H1 (cell line): ENCODE measurements around the gene CENPM. TPM values are rescaled to one million over a fixed set of nuclear protein-coding genes. Genes with fewer than 3 reads are reported as not detected.

Source experiments
- CTCF ChIA-PET: fragments of 300-600 bp; sonication (Branson Sonifier 250); formaldehyde crosslinking; loops from one replicate; lab custom pipeline; 2021; ENCODE audit not compliant: partially characterized antibody; lab: Charles Lee
- POLR2A ChIA-PET: fragments of 300-600 bp; sonication (Branson Sonifier 250); formaldehyde crosslinking; loops from one replicate; lab custom pipeline; 2021; ENCODE audit warnings: inconsistent platforms; ENCODE audit not compliant: partially characterized antibody; lab: Charles Lee
- DNase-seq, 2 experiments: peaks; one replicate each; pipeline versions ENCODE4 v3.0.0 to v3.0.0-alpha.2; 2010 to 2022; ENCODE audit warnings: low spot score in 2 of 2, low read depth in 1 of 2, mixed read lengths in 1 of 2
- FAIRE-seq: peaks from 2 replicates; lab custom pipeline; 2011; peaks lifted over from hg19 to GRCh38; lab: Jason Lieb, UNC
- H2AFZ ChIP-seq: 2 replicates; pipeline ENCODE4 v1.8.1; 2012; ENCODE audit warnings: low read length, inconsistent platforms
- H2AK5ac ChIP-seq: 2 replicates; pipeline ENCODE4 v1.6.1; 2013; ENCODE audit warnings: low read depth, low read length
- H2BK120ac ChIP-seq: replicated peaks from 2 replicates; pipeline ENCODE3; 2013; ENCODE audit warnings: low read depth, low read length, inconsistent platforms
- H2BK12ac ChIP-seq: 2 replicates; pipeline ENCODE4 v1.6.1; 2013; ENCODE audit warnings: low read depth, low read length
- H2BK15ac ChIP-seq: 2 replicates; pipeline ENCODE4 v1.6.1; 2013; ENCODE audit warnings: low read length
- H2BK20ac ChIP-seq: 2 replicates; pipeline ENCODE4 v1.6.1; 2013; ENCODE audit warnings: low read length
- H2BK5ac ChIP-seq: 2 replicates; pipeline ENCODE4 v1.6.1; 2013; ENCODE audit warnings: low read depth, low read length
- H3K14ac ChIP-seq: 2 replicates; pipeline ENCODE4 v1.6.1; 2013; ENCODE audit warnings: inconsistent platforms; ENCODE audit not compliant: insufficient read length
- H3K18ac ChIP-seq: 2 replicates; pipeline ENCODE4 v1.6.1; 2013; ENCODE audit warnings: low read length; ENCODE audit errors: extremely low read depth
- H3K23ac ChIP-seq: 2 replicates; pipeline ENCODE4 v1.6.1; 2013; ENCODE audit warnings: inconsistent platforms; ENCODE audit not compliant: insufficient read length
- H3K23me2 ChIP-seq: 2 replicates; pipeline ENCODE4 v1.6.1; 2013; ENCODE audit warnings: low read depth, low read length
- H3K27ac ChIP-seq: 2 replicates; pipeline ENCODE4 v1.6.1; 2011; ENCODE audit warnings: low read depth, low read length, inconsistent platforms
- H3K27me3 ChIP-seq, 4 experiments: replicated peaks in 1 of 4; 1 replicate in 1 of 4; 2 replicates in 3 of 4; pipeline versions ENCODE4 v1.6.1 to v1.8.1; 2011 to 2013; ENCODE audit warnings: low read length in 3 of 4, mild to moderate bottlenecking in 3 of 4, inconsistent platforms in 2 of 4, mixed read lengths in 2 of 4, moderate library complexity in 1 of 4; ENCODE audit not compliant: control insufficient read depth in 3 of 4, insufficient read depth in 3 of 4; ENCODE audit errors: extremely low read depth in 1 of 4
- H3K36me3 ChIP-seq, 4 experiments: 2 replicates each; pipeline versions ENCODE4 v1.6.1 to v1.8.1; 2011 to 2013; ENCODE audit warnings: mild to moderate bottlenecking in 4 of 4, low read length in 3 of 4, moderate library complexity in 2 of 4, control low read depth in 1 of 4, inconsistent platforms in 1 of 4; ENCODE audit not compliant: insufficient read depth in 4 of 4, control insufficient read depth in 2 of 4
- H3K4ac ChIP-seq: replicated peaks from 2 replicates; pipeline ENCODE3; 2013; ENCODE audit warnings: low read length, low read depth, mixed read lengths, inconsistent platforms; ENCODE audit not compliant: insufficient read length
- H3K4me1 ChIP-seq, 4 experiments: replicated peaks in 1 of 4; 1 replicate in 1 of 4; 2 replicates in 3 of 4; pipeline versions ENCODE4 v1.6.1 to v1.8.1; 2011 to 2013; ENCODE audit warnings: low read length in 3 of 4, inconsistent platforms in 2 of 4, mixed read lengths in 1 of 4; ENCODE audit not compliant: insufficient read depth in 4 of 4, control insufficient read depth in 3 of 4
- H3K4me2 ChIP-seq, 2 experiments: 2 replicates each; pipeline versions ENCODE4 v1.6.1 to v1.8.1; 2011 to 2013; ENCODE audit warnings: low read depth in 2 of 2, low read length in 2 of 2, control low read depth in 1 of 2, inconsistent platforms in 1 of 2, mild to moderate bottlenecking in 1 of 2; ENCODE audit not compliant: insufficient read depth in 1 of 2
- H3K4me3 ChIP-seq, 4 experiments: fragments of 200-600, 300-600 bp in 1 of 4; sonication (generic), shearing (Covaris generic), sonication (Bioruptor Twin) in 1 of 4; 2 replicates each; pipeline versions ENCODE4 v1.5.1 to v1.8.1; 2011 to 2016; ENCODE audit warnings: low read length in 4 of 4, low read depth in 3 of 4, control low read depth in 2 of 4, inconsistent platforms in 2 of 4, mild to moderate bottlenecking in 2 of 4, mixed read lengths in 1 of 4, moderate library complexity in 1 of 4; ENCODE audit not compliant: insufficient read depth in 2 of 4; ENCODE audit errors: extremely low read depth in 1 of 4
- H3K56ac ChIP-seq: replicated peaks from 2 replicates; pipeline ENCODE3; 2013; ENCODE audit warnings: low read depth, mild to moderate bottlenecking, mixed read lengths, low read length, inconsistent platforms; ENCODE audit not compliant: insufficient read length
- H3K79me1 ChIP-seq: 2 replicates; pipeline ENCODE4 v1.6.1; 2013; ENCODE audit warnings: low read depth, low read length, control low read depth
- H3K79me2 ChIP-seq, 2 experiments: 2 replicates each; pipeline versions ENCODE4 v1.6.1 to v1.8.1; 2012 to 2013; ENCODE audit warnings: low read length in 2 of 2, mild to moderate bottlenecking in 2 of 2, inconsistent platforms in 1 of 2; ENCODE audit not compliant: insufficient read depth in 2 of 2, control insufficient read depth in 1 of 2
- H3K9ac ChIP-seq, 4 experiments: replicated peaks in 1 of 4; 1 replicate in 1 of 4; 2 replicates in 3 of 4; pipeline versions ENCODE4 v1.6.1 to v1.8.1; 2011 to 2013; ENCODE audit warnings: low read depth in 3 of 4, low read length in 3 of 4, control low read depth in 2 of 4, mild to moderate bottlenecking in 2 of 4, moderate library complexity in 2 of 4, inconsistent platforms in 1 of 4; ENCODE audit errors: extremely low read depth in 1 of 4
- H3K9me3 ChIP-seq, 2 experiments: 2 replicates each; pipeline versions ENCODE4 v1.6.1 to v1.8.1; 2012 to 2013; ENCODE audit warnings: mild to moderate bottlenecking in 2 of 2, moderate library complexity in 2 of 2, control low read depth in 1 of 2, inconsistent platforms in 1 of 2, low read depth in 1 of 2, low read length in 1 of 2, mixed read lengths in 1 of 2; ENCODE audit not compliant: insufficient read depth in 2 of 2
- H4K20me1 ChIP-seq, 2 experiments: replicated peaks in 1 of 2; 2 replicates each; pipeline versions ENCODE3 to v1.8.1; 2011 to 2013; ENCODE audit warnings: inconsistent platforms in 2 of 2, low read length in 2 of 2, mild to moderate bottlenecking in 1 of 2; ENCODE audit not compliant: insufficient read depth in 2 of 2, control insufficient read depth in 1 of 2
- H4K5ac ChIP-seq: 2 replicates; pipeline ENCODE4 v1.6.1; 2013; ENCODE audit warnings: low read length, low read depth, mixed read lengths, inconsistent platforms; ENCODE audit not compliant: insufficient read length
- H4K8ac ChIP-seq: 2 replicates; pipeline ENCODE4 v1.8.0; 2013; ENCODE audit warnings: mild to moderate bottlenecking, moderate library complexity, low read length, inconsistent platforms; ENCODE audit not compliant: insufficient read depth; ENCODE audit errors: extremely low read depth
- H4K91ac ChIP-seq: replicated peaks from 2 replicates; pipeline ENCODE3; 2013; ENCODE audit warnings: low read length, mixed read lengths, inconsistent platforms; ENCODE audit not compliant: insufficient read length
- CBX5 ChIP-seq: fragments of 300-800, 300-1000 bp; sonication (generic); IDR thresholded peaks from 2 replicates; pipeline ENCODE4 v1.7.1; 2016; ENCODE audit warnings: antibody characterized with exemption, low read length, low read depth
- KDM1A ChIP-seq: fragments of 200-600, 300-600 bp; sonication (generic); IDR thresholded peaks from 2 replicates; pipeline ENCODE4 v1.7.1; 2016; ENCODE audit warnings: mild to moderate bottlenecking, low read length, borderline replicate concordance
- POU5F1 ChIP-seq: IDR thresholded peaks from 2 replicates; pipeline ENCODE4 v1.6.1; 2011; ENCODE audit warnings: low read depth, mild to moderate bottlenecking, low read length, moderate library complexity
- SIN3A ChIP-seq, 2 experiments: IDR thresholded peaks in 1 of 2; conservative IDR thresholded peaks in 1 of 2; 2 replicates each; pipeline ENCODE4 v1.6.1; 2011 to 2012; ENCODE audit warnings: low read length in 2 of 2, improper control_type of control experiment in 1 of 2, low read depth in 1 of 2, mild to moderate bottlenecking in 1 of 2
- SRF ChIP-seq: IDR thresholded peaks from 2 replicates; pipeline ENCODE4 v1.6.1; 2011; ENCODE audit warnings: mild to moderate bottlenecking, low read depth, low read length, moderate library complexity
- ZNF274 ChIP-seq: IDR thresholded peaks from 2 replicates; pipeline ENCODE4 v1.7.0; 2012; ENCODE audit warnings: low read length, borderline replicate concordance; ENCODE audit errors: extremely low read depth
- WGBS, 2 experiments: shearing (Covaris generic) in 1 of 2; methylation state at CpG; one replicate each; pipeline versions ENCODE4 v1.1.6 to v1.1.7; 2013 to 2015; ENCODE audit warnings: low lambda C conversion rate in 2 of 2, mixed read lengths in 2 of 2, inconsistent platforms in 1 of 2, low coverage in 1 of 2, missing lambda C conversion rate in 1 of 2; ENCODE audit not compliant: insufficient replicate concordance in 2 of 2, insufficient coverage in 1 of 2, insufficient read length in 1 of 2; ENCODE audit errors: extremely low coverage in 1 of 2, missing lambda C conversion rate in 1 of 2; 5-methylcytosine and 5-hydroxymethylcytosine counted together
- polyA plus RNA-seq, 7 experiments: library from polyadenylated mRNA; depleted of rRNA in 3 of 7; stranded (reverse) in 5 of 7; unstranded in 2 of 7; fragments of >200 nt in 5 of 7; fragments of 200-250 nt in 2 of 7; gene quantifications; 1 replicate in 5 of 7; 2 replicates in 1 of 7; 4 replicates in 1 of 7; pipeline versions ENCODE4 v1.2.1 to v1.2.3, GENCODE V29; 2011 to 2013; ENCODE audit warnings: missing spikeins in 2 of 7, mixed read lengths in 2 of 7
- total RNA-seq: library from RNA; stranded (reverse); fragmentation: NEBNext Ultra II Directional; extraction: Animal tissue kit (Norgen Biotek cat#: 25700); gene quantifications from 2 replicates; pipeline ENCODE4 v1.2.1, GENCODE V29; 2021

CENPM gene
- total and polyA plus RNA-seq, 2 of the 8 experiments (the other 6 are each of a cell fraction or from before 2014, with no cell fraction given) = 32.0 to 80.4 TPM

- H3K4ac ChIP-seq = no peak overlapping the region
- H3K36me3 ChIP-seq = no peaks in the 10 kb centered on the region
- H3K23ac ChIP-seq = no peak overlapping the region
- no peak overlapping the region for H3K4me3 ChIP-seq
- CTCF ChIA-PET = interaction anchor here (1.1 to 5.9 kb wide), 4 partner anchors 9 to 232 kb away, joined by 3 to 77 read pairs (median 8); no protein-coding TSS in a partner anchor
- H3K27me3 ChIP-seq = peaks cover 11 to 42% (median 30%) of the 10 kb centered on the region in 4 experiments
- no peaks in the 10 kb centered on the region for H3K9me3 ChIP-seq
- no peak overlapping the region for H2BK20ac ChIP-seq
- DNase-seq (no peak), FAIRE-seq (no peak)
- H2AFZ ChIP-seq = no peak overlapping the region
- H2BK12ac ChIP-seq = no peak overlapping the region
- no peak overlapping the region for H4K91ac ChIP-seq
- WGBS, 2 experiments = 86% methylated on average over 8 of the region's 8 CpGs; no CpG with 5 or more reads in 1 of the 2 experiments
- H4K8ac ChIP-seq = no peak overlapping the region
- no peak overlapping the region for H2BK5ac ChIP-seq
- POLR2A ChIA-PET = interaction anchor here (0.7 to 3.7 kb wide), 11 partner anchors 8 to 241 kb away, joined by 3 to 17 read pairs (median 5); partner anchors contain the start of genes CENPM and SNU13
- H3K79me2 ChIP-seq = no peaks in the 10 kb centered on the region
- no peak overlapping the region for H3K27ac ChIP-seq
- H3K9ac ChIP-seq = no peak overlapping the region
- H3K23me2 ChIP-seq = peaks cover 4% of the 10 kb centered on the region; the same call in 1 of the 2 replicates
- H3K79me1 ChIP-seq = no peaks in the 10 kb centered on the region
- TF ChIP-seq POU5F1 (no peak), CBX5 (no peak), ZNF274 (no peak), SIN3A (conservative IDR thresholded peaks at IDR 0.05 in 1 of 2, IDR thresholded peaks at IDR 0.05 in 1 of 2; ENCODE audit: low read depth in 1 of 2, low read length in 2 of 2) (no peak), KDM1A (no peak), SRF (no peak)
- no peak overlapping the region for H2AK5ac ChIP-seq
- no peak overlapping the region for H3K14ac ChIP-seq
- peaks cover 0 to 24% (median 13%) of the 10 kb centered on the region in 4 experiments; a peak in 6 of 7 replicates for H3K4me1 ChIP-seq
- H2BK15ac ChIP-seq = no peak overlapping the region
- peaks cover 6% of the 10 kb centered on the region in 2 experiments for H4K20me1 ChIP-seq
- no peak overlapping the region for H2BK120ac ChIP-seq
- no peak overlapping the region for H3K56ac ChIP-seq
- H3K4me2 ChIP-seq = no peak overlapping the region
- H3K18ac ChIP-seq = no peak overlapping the region
- H4K5ac ChIP-seq = no peak overlapping the region
Measured at GRCh38 chr22:41929418-41929810, 17.5 kb downstream of the CENPM start.
